Smooth muscle cell (in vitro differentiated cells): ENCODE measurements around the gene LCE3C. TPM values are rescaled to one million over a fixed set of nuclear protein-coding genes. Genes with fewer than 3 reads are reported as not detected.
"Not testable (repeated sequence)": the region's sequence is repeated elsewhere in the genome, so short reads cannot be mapped to it uniquely, and the experiment has no call there.

Source experiments
- DNase-seq: peaks from one replicate; lab custom pipeline; 2025; ENCODE audit not compliant: unreplicated experiment; lab: John Stamatoyannopoulos, UW
- H2AFZ ChIP-seq: fragments of 200-600 bp; sonication (generic); 2 replicates; pipeline ENCODE4 v1.6.0; 2016; ENCODE audit warnings: antibody characterized with exemption, low read depth, mild to moderate bottlenecking
- H3F3A ChIP-seq: fragments of 200-600 bp; sonication (generic); 2 replicates; pipeline ENCODE4 v1.6.0; 2017; ENCODE audit warnings: antibody characterized with exemption, low read depth
- H3K27ac ChIP-seq: fragments of 200-600 bp; sonication (generic); 2 replicates; pipeline ENCODE4 v1.5.1; 2016; ENCODE audit warnings: low read depth, mild to moderate bottlenecking
- H3K27me3 ChIP-seq: fragments of 200-600 bp; sonication (generic); 2 replicates; pipeline ENCODE4 v1.6.1; 2016; ENCODE audit warnings: low read depth, mild to moderate bottlenecking
- H3K36me3 ChIP-seq: fragments of 200-600 bp; sonication (generic); 2 replicates; pipeline ENCODE4 v1.5.1; 2016; ENCODE audit warnings: low read depth
- H3K4me1 ChIP-seq: fragments of 200-600 bp; sonication (generic); 2 replicates; pipeline ENCODE4 v1.5.1; 2016; ENCODE audit warnings: low read depth
- H3K4me2 ChIP-seq: fragments of 200-600 bp; sonication (generic); 2 replicates; pipeline ENCODE4 v1.6.0; 2016; ENCODE audit warnings: mild to moderate bottlenecking
- H3K4me3 ChIP-seq: fragments of 200-600 bp; sonication (generic); 2 replicates; pipeline ENCODE4 v1.5.1; 2016; ENCODE audit warnings: mild to moderate bottlenecking
- H3K79me2 ChIP-seq: fragments of 200-600 bp; sonication (generic); 2 replicates; pipeline ENCODE4 v1.6.0; 2016; ENCODE audit warnings: low read depth, mild to moderate bottlenecking
- H3K9ac ChIP-seq: fragments of 200-600 bp; sonication (generic); 2 replicates; pipeline ENCODE4 v1.6.0; 2016; ENCODE audit warnings: low read depth
- H3K9me3 ChIP-seq: fragments of 200-600 bp; sonication (generic); replicated peaks from 2 replicates; pipeline ENCODE4 v1.5.1; 2016; ENCODE audit warnings: low read depth
- H4K20me1 ChIP-seq: fragments of 200-600 bp; sonication (generic); 2 replicates; pipeline ENCODE4 v1.6.0; 2016; ENCODE audit warnings: low read depth
- CTCF ChIP-seq: fragments of 200-600 bp; sonication (generic); IDR thresholded peaks from 2 replicates; pipeline ENCODE4 v1.5.1; 2017; ENCODE audit warnings: borderline replicate concordance, mild to moderate bottlenecking, antibody characterized with exemption; ENCODE audit not compliant: insufficient read depth, poor library complexity, severe bottlenecking
- WGBS: methylation state at CpG from one replicate; pipeline ENCODE4 v1.1.7; 2016; ENCODE audit warnings: low lambda C conversion rate; 5-methylcytosine and 5-hydroxymethylcytosine counted together
- polyA plus RNA-seq: library from polyadenylated mRNA; unstranded; fragments of >200 nt; fragmentation: Nextera tagmentation; extraction: Ambion mirVana; gene quantifications from 2 replicates; pipeline ENCODE4 v1.2.1, GENCODE V29; 2016
- total RNA-seq: library from RNA; depleted of rRNA; stranded (reverse); fragments of >200 nt; gene quantifications from 2 replicates; pipeline ENCODE4 v1.2.3, GENCODE V29; 2014

LCE3C gene
- total and polyA plus RNA-seq, 2 experiments from 2014 or later = not detected

GRCh38 chr1:152577168-152577567 is 22.9 kb upstream of the LCE3C start:
- H3K4me1 ChIP-seq = no peaks in the 10 kb centered on the region
- H3K27me3 ChIP-seq = no peaks in the 10 kb centered on the region
- H3K27ac ChIP-seq = no peak overlapping the region
- no peaks in the 10 kb centered on the region for H4K20me1 ChIP-seq
- H3K4me2 ChIP-seq = no peak overlapping the region
- no peaks in the 10 kb centered on the region for H3K36me3 ChIP-seq
- no peak overlapping the region for H3K9ac ChIP-seq
- DNase-seq = no peak
- H2AFZ ChIP-seq = no peak overlapping the region
- H3F3A ChIP-seq = no peaks in the 10 kb centered on the region
- H3K4me3 ChIP-seq = no peak overlapping the region
- peaks cover 7% of the 10 kb centered on the region for H3K9me3 ChIP-seq
- 77% methylated on average over 2 of the region's 2 CpGs for WGBS
- no peak for TF ChIP-seq CTCF
- no peaks in the 10 kb centered on the region for H3K79me2 ChIP-seq

- H3F3A ChIP-seq, DNase-seq, H2AFZ ChIP-seq, H3K27ac ChIP-seq, H4K20me1 ChIP-seq, H3K4me1 ChIP-seq, H3K4me2 ChIP-seq, H3K36me3 ChIP-seq, H3K9ac ChIP-seq, H3K27me3 ChIP-seq, H3K9me3 ChIP-seq, H3K4me3 ChIP-seq, H3K79me2 ChIP-seq: not testable (repeated sequence)
- WGBS = 73% methylated on average over 9 of the region's 9 CpGs
Measured at GRCh38 chr1:152579526-152579925, 20.5 kb upstream of the LCE3C start.

GRCh38 chr1:152580433-152580832 is 19.6 kb upstream of the LCE3C start, which contains the start of gene LCE3D:
LCE3D (minus strand) TSS chr1:152580516; CDS start chr1:152579936, 580 bp downstream.
- no peaks in the 10 kb centered on the region for H3K36me3 ChIP-seq
- H3K27me3 ChIP-seq = no peaks in the 10 kb centered on the region
- H3K4me2 ChIP-seq = no peak within 1 kb of the TSS
- H3K79me2 ChIP-seq = no peaks in the 10 kb centered on the region
- no peak within 1 kb of the TSS for H3K27ac ChIP-seq
- 53% methylated on average over 4 of the region's 4 CpGs for WGBS
- no peak for DNase-seq
- no peaks in the 10 kb centered on the region for H4K20me1 ChIP-seq
- H2AFZ ChIP-seq = no peak within 1 kb of the TSS
- no peak within 1 kb of the TSS for H3K9ac ChIP-seq
- H3K4me1 ChIP-seq = no peaks in the 10 kb centered on the region
- H3F3A ChIP-seq = no peaks in the 10 kb centered on the region
- H3K9me3 ChIP-seq = peaks cover 7% of the 10 kb centered on the region
- H3K4me3 ChIP-seq = no peak within 1 kb of the TSS
- no peak for TF ChIP-seq CTCF

GRCh38 chr1:152582647-152583046 is 17.4 kb upstream of the LCE3C start:
- H3K9ac ChIP-seq = no peak overlapping the region
- DNase-seq = no peak
- H3K4me1 ChIP-seq = no peaks in the 10 kb centered on the region
- no peaks in the 10 kb centered on the region for H3K79me2 ChIP-seq
- no peak overlapping the region for H3K4me2 ChIP-seq
- no peaks in the 10 kb centered on the region for H3K27me3 ChIP-seq
- H3K36me3 ChIP-seq = no peaks in the 10 kb centered on the region
- no peaks in the 10 kb centered on the region for H4K20me1 ChIP-seq
- H3K4me3 ChIP-seq = no peak overlapping the region
- H3K27ac ChIP-seq = no peak overlapping the region
- WGBS = 61% methylated on average over 1 of the region's 1 CpG
- H3K9me3 ChIP-seq = peaks cover 7% of the 10 kb centered on the region
- H2AFZ ChIP-seq = no peak overlapping the region
- no peak for TF ChIP-seq CTCF
- H3F3A ChIP-seq = no peaks in the 10 kb centered on the region
